Lower lobe of right lung (tissue), 2 donors: ENCODE results near the gene TMPO. TPM values are rescaled to one million over a fixed set of nuclear protein-coding genes. Genes with fewer than 3 reads are reported as not detected.
"Not testable (repeated sequence)": the region's sequence is repeated elsewhere in the genome, so short reads cannot be mapped to it uniquely, and the experiment has no call there.

Experiments
- ATAC-seq, 2 donors: fragments of 200-7000 bp; cut with Tn5 transposase; one replicate each; pipeline ENCODE4 v1.9.1; 2020 to 2022; ENCODE audit warnings: mild to moderate bottlenecking in 2 of 2, moderate library complexity in 2 of 2
- DNase-seq: peaks from one replicate; pipeline ENCODE4 v3.0.0-alpha.2; 2020
- H3K27ac ChIP-seq: fragments of 200-600 bp; one replicate; pipeline ENCODE4 v1.8.0; 2022
- H3K27me3 ChIP-seq: fragments of 200-600 bp; one replicate; pipeline ENCODE4 v1.8.0; 2022; ENCODE audit warnings: low read depth
- H3K36me3 ChIP-seq: fragments of 200-600 bp; one replicate; pipeline ENCODE4 v1.8.0; 2022; ENCODE audit warnings: mild to moderate bottlenecking
- H3K4me1 ChIP-seq: fragments of 200-600 bp; one replicate; pipeline ENCODE4 v1.8.0; 2022
- H3K4me3 ChIP-seq: fragments of 200-600 bp; one replicate; pipeline ENCODE4 v1.8.0; 2022; ENCODE audit warnings: mild to moderate bottlenecking
- H3K9me3 ChIP-seq: fragments of 200-600 bp; one replicate; pipeline ENCODE4 v1.8.0; 2022
- intact Hi-C: fragments of 100-400 bp; cut with DNase I; formaldehyde crosslinking; loops from one replicate; pipeline ENCODE4 v1.11.0; 2022
- total RNA-seq: library from RNA; stranded (reverse); fragmentation: NEBNext Ultra II Directional; extraction: Animal tissue kit (Norgen Biotek cat#: 25700); gene quantifications from one replicate; pipeline ENCODE4 v1.2.1, GENCODE V29; 2021
- TF ChIP-seq, protein P1 (sequence below): fragments of 200-600 bp; IDR thresholded peaks from one replicate; pipeline ENCODE4 v1.8.0; 2022; ENCODE audit warnings: antibody characterized with exemption, mild to moderate bottlenecking
- donor health status: DM: no; HTN: yes; CAD: no; lungs with severe emphysema.

Gene TMPO
- total RNA-seq, 1 donor from 2014 or later: 61.7 TPM

DNA sequence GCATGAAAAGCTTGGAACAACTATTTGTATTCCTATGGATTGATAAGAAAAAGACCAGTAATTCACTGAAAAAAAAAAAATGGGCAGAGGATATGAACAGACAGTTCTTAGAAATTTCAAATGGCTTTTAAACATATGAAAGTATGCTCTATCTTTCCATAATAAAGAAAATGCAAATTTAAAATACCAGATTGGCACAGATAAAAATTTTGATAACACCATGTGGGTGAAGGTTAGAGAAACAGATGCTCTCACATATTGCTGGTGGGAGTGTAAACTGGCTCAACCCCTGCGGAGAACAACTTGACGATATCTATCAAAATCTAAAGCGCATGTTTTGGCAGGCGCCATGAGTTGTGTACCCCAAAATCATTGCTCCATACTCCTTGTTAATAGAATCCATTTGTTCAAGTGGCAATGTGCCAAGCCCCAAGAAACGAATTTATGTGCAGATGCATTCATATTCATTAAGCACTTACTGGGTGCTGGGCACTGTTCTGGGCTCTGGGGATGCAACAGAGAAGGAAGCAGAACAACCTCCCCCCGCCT lies 29.5 kb upstream of the TMPO start:
- DNase-seq: no peak
- H3K27ac ChIP-seq: no peak overlapping the region
- H3K9me3 ChIP-seq: no peaks in the 10 kb centered on the region
- intact Hi-C loops: no loop called here
- no peaks in the 10 kb centered on the region for H3K36me3 ChIP-seq
- TF ChIP-seq, protein P1, sequence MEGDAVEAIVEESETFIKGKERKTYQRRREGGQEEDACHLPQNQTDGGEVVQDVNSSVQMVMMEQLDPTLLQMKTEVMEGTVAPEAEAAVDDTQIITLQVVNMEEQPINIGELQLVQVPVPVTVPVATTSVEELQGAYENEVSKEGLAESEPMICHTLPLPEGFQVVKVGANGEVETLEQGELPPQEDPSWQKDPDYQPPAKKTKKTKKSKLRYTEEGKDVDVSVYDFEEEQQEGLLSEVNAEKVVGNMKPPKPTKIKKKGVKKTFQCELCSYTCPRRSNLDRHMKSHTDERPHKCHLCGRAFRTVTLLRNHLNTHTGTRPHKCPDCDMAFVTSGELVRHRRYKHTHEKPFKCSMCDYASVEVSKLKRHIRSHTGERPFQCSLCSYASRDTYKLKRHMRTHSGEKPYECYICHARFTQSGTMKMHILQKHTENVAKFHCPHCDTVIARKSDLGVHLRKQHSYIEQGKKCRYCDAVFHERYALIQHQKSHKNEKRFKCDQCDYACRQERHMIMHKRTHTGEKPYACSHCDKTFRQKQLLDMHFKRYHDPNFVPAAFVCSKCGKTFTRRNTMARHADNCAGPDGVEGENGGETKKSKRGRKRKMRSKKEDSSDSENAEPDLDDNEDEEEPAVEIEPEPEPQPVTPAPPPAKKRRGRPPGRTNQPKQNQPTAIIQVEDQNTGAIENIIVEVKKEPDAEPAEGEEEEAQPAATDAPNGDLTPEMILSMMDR: no peak
- no peak overlapping the region for H3K4me3 ChIP-seq
- H3K27me3 ChIP-seq: no peaks in the 10 kb centered on the region
- no peak for ATAC-seq
- H3K4me1 ChIP-seq: peaks cover 4% of the 10 kb centered on the region

DNA sequence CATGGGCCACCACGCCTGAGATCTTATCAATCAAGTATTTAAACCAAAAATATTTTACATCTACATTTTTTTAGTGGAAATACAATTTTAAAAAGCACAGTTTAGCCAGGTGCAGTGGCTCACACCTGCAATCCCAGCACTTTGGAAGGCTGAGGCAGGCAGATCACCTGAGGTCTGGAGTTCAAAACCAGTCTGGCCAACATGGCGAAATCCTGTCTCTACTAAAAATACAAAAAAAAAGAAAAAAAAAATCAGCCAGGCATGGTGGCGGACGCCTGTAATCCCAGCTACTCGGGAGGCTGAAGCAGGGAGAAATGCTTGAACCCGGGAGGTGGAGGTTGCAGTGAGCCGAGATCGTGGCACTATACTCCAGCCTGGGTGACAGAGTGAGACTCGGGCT lies 27.0 kb upstream of the TMPO start:
- H3K36me3 ChIP-seq, ATAC-seq, DNase-seq, H3K9me3 ChIP-seq, H3K4me1 ChIP-seq, H3K27ac ChIP-seq, intact Hi-C loops, H3K27me3 ChIP-seq, H3K4me3 ChIP-seq: not testable (repeated sequence)

GRCh38 chr12:98489176-98489575 lies 26.2 kb upstream of the TMPO start:
- intact Hi-C loops: no loop called here

DNA sequence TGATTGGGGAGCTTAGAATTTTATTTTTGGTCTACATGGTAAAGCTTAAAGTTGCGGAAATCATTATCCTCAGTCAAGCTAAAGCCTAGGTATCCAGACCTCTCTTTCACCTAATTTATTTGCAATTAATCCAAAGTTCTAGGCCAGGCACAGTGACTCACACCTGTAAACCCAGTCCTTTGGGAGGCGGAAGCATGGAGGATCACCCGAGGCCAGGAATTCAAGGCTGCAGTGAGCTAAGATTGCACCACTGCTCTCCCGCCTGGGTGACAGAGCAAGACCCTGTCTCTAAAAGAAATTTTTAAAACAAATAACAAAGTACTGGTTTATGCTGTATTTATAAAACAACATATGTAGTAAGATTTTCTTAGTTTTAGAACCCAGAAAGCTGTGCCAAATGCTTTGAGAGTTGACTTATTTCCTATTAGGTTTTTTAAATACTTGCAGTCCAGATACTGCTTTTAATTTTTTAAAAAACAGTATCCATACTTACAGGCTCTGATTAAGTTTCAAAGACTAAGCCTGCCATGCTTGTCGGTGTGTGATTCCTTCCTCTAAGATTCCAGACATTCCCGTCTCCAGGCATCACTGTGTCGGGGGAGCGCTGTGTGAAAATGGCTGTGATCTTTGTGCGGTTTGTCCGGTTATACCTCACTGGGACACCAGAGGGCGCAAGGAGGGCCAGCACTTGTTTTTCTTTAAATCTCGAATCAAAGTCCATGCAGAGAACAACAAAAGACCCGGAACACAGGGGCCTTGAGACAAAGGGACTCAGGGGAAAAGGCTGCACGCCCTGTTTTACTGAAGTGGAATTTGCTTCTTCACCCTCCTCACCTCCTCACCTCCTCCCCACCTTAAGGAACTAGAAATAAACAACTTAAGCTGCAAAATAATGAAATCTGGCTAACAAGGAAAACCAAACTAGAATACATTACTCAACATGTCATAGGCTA lies 24.6 kb upstream of the TMPO start:
- TF ChIP-seq, protein P1: peak; percentile 84
- Histone ChIP-seq H3K27ac (peak overlapping the region; percentile 68), H3K9me3 (no peaks in the 10 kb centered on the region), H3K4me3 (no peak overlapping the region), H3K4me1 (peaks cover 9% of the 10 kb centered on the region), H3K36me3 (no peaks in the 10 kb centered on the region), H3K27me3 (no peaks in the 10 kb centered on the region)
- intact Hi-C loops: no loop called here
- ATAC-seq (peak; percentile 93 to 97), DNase-seq (peak; percentile 86)

More at GRCh38 chr12:98489176-98489575, 26.2 kb upstream of the TMPO start:
- TF ChIP-seq, protein P1: no peak
- ATAC-seq: no peak
- Histone ChIP-seq H3K27me3 (no peaks in the 10 kb centered on the region), H3K36me3 (no peaks in the 10 kb centered on the region), H3K4me3 (no peak overlapping the region), H3K27ac (no peak overlapping the region), H3K4me1 (peaks cover 9% of the 10 kb centered on the region), H3K9me3 (no peaks in the 10 kb centered on the region)
- no peak for DNase-seq

DNA sequence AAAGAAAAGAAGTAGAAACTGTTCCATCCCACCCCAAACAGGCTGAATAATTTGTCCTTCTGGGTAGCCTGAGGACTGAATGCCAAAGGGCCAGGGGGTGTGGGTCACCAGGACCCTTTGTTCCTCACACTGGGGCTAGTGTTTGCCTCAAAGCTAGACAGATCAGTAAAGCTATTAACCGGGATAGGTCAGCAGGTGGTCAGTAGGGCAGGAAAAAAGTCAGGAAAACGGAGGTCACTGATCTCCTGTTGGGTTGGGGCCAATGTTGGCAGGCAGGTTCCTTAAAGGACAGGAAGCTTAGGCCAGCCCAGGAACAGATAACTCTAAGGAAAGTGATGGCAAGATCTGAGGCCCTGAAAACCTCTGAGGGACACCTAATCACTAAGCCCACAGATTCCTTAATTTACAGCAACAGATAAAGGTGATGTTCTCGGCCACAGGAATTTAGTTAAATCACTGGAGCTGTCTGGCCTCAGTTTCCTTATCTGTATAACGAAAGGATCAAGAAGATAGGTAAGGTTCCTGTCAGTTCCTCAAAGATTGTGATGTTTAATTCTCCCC lies 22.7 kb upstream of the TMPO start:
- peaks cover 9% of the 10 kb centered on the region for H3K4me1 ChIP-seq
- ATAC-seq (no peak), DNase-seq (no peak)
- H3K36me3 ChIP-seq: no peaks in the 10 kb centered on the region
- H3K9me3 ChIP-seq: no peaks in the 10 kb centered on the region
- intact Hi-C loops: no loop called here
- TF ChIP-seq, protein P1: no peak
- no peaks in the 10 kb centered on the region for H3K27me3 ChIP-seq
- H3K4me3 ChIP-seq: no peak overlapping the region
- H3K27ac ChIP-seq: no peak overlapping the region

- H3K4me1 ChIP-seq, H3K4me3 ChIP-seq, H3K27me3 ChIP-seq, intact Hi-C loops, H3K36me3 ChIP-seq, DNase-seq, H3K27ac ChIP-seq, ATAC-seq, H3K9me3 ChIP-seq: not testable (repeated sequence)
Measured at GRCh38 chr12:98501266-98501629, 14.1 kb upstream of the TMPO start.
